Stomach smooth muscle (tissue), 2 donors: ENCODE measurements around the gene PDSS1.

Experiments used
- H3K27ac ChIP-seq: one replicate; pipeline ENCODE4 v1.7.0; 2013; ENCODE audit warnings: mild to moderate bottlenecking, low read length, inconsistent platforms
- H3K27me3 ChIP-seq, 2 donors: one replicate each; pipeline ENCODE4 v1.7.0; 2013; ENCODE audit warnings: low read length in 2 of 2; ENCODE audit not compliant: insufficient read depth in 2 of 2, control insufficient read depth in 1 of 2
- H3K36me3 ChIP-seq, 2 donors: one replicate each; pipeline ENCODE4 v1.7.0; 2013; ENCODE audit warnings: low read length in 2 of 2; ENCODE audit not compliant: control insufficient read depth in 2 of 2, insufficient read depth in 2 of 2
- H3K4me1 ChIP-seq: one replicate; pipeline ENCODE4 v1.7.0; 2013; ENCODE audit warnings: low read length; ENCODE audit not compliant: control insufficient read depth, insufficient read depth
- H3K4me3 ChIP-seq, 2 donors: one replicate each; pipeline ENCODE4 v1.7.0; 2013; ENCODE audit warnings: low read length in 2 of 2
- H3K9ac ChIP-seq, 2 donors: one replicate each; pipeline ENCODE4 v1.7.0; 2013; ENCODE audit warnings: low read length in 2 of 2, mild to moderate bottlenecking in 1 of 2
- H3K9me3 ChIP-seq, 2 donors: one replicate each; pipeline ENCODE4 v1.7.0; 2013; ENCODE audit warnings: low read length in 2 of 2; ENCODE audit not compliant: control insufficient read depth in 2 of 2
- donor health status: healthy.
- donor health status: Pancreatic carcinoma.

Gene PDSS1

DNA sequence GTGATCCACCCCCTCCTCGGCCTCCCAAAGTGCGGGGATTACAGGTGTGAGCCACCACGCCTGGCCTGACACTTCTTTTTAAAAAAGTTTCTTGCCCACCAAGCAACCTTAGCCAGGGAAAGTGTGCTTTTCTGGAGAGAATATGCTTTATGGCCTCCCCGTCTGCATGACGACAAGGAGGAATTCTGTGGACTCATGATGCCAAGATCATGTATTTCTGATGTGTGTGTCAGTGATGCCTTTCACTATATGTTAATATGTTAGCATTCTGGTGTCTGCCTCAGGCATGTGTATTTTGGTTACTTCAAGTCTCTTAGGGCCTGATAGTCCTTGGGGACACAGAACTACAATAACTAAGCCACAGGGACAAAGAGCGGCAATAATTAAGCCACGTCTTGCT lies 2.1 kb downstream of the PDSS1 start:
- H3K27ac ChIP-seq, result no peak overlapping the region
- no peaks in the 10 kb centered on the region for H3K9me3 ChIP-seq
- no peaks in the 10 kb centered on the region for H3K27me3 ChIP-seq
- peaks cover 10% of the 10 kb centered on the region for H3K4me1 ChIP-seq
- no peaks in the 10 kb centered on the region for H3K36me3 ChIP-seq
- no peak overlapping the region for H3K4me3 ChIP-seq
- H3K9ac ChIP-seq, result no peak overlapping the region

DNA sequence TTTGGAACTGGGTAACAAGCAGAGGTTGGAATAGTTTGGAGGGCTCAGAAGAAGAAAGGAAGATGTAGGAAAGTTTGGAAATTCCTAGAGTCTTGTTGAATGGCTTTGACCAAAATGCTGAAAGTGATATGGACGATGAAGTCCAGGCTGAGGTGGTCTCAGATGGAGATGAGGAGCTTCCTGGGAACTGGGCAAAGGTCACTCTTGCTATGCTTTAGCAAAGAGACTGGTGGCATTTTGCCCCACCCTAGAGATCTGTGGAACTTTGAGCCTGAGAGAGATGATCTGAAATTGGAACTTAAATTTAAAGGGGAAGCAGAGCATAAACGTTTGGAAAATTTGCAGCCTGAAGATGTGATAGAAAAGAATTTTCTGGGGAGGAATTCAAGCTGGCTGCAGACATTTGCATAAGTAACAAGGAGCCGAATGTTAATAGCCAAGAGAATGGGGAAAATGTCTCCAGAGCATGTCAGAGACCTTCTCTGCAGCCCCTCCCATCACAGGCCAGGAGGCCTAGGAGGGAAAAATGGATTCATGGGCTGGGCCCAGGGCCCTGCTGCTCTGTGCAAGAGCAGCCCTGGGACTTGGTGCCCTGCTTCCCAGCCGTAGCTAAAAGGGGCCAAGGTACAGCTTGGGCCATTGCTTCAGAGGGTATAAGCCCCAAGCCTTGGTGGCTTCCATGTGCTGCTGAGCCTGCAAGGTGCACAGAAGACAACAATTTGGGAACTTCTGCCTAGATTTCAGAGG lies 3.6 kb downstream of the PDSS1 start:
- Histone ChIP-seq H3K27ac (no peak overlapping the region), H3K9ac (no peak overlapping the region), H3K9me3 (no peaks in the 10 kb centered on the region), H3K4me3 (no peak overlapping the region), H3K36me3 (peaks cover 0 to 1% of the 10 kb centered on the region in 2 donors), H3K4me1 (peaks cover 10% of the 10 kb centered on the region), H3K27me3 (no peaks in the 10 kb centered on the region)

DNA sequence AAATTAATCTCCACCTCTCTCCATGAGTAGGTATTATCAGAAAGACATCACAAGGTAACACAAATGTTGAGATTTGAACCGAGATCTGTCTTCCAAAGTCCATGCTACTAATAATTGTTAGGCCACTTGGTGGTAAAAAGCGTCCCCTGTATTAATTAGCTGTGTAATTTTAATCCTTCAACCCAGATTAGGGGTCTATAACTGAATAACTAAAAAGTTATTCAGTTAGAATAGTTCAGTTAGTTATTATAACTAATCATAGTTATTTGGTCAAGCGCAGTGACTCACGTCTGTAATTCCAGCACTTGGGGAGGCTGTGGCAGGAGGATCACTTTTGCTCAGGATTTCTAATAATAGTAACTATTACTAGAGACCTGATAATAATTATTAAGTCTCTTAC lies 5.6 kb downstream of the PDSS1 start:
- no peak overlapping the region for H3K27ac ChIP-seq

GRCh38 chr10:26703974-26704373 lies 6.5 kb downstream of the PDSS1 start:
- Histone ChIP-seq H3K4me3 (no peak overlapping the region), H3K9ac (no peak overlapping the region), H3K27me3 (no peaks in the 10 kb centered on the region), H3K36me3 (peaks cover 12 to 13% of the 10 kb centered on the region in 2 donors), H3K27ac (no peak overlapping the region), H3K9me3 (no peaks in the 10 kb centered on the region), H3K4me1 (peaks cover under 1% of the 10 kb centered on the region)

More for the DNA sequence above, 5.6 kb downstream of the PDSS1 start:
- Histone ChIP-seq H3K4me1 (peaks cover 8% of the 10 kb centered on the region), H3K9ac (no peak overlapping the region), H3K9me3 (no peaks in the 10 kb centered on the region), H3K27me3 (no peaks in the 10 kb centered on the region), H3K36me3 (peaks cover 8 to 9% of the 10 kb centered on the region in 2 donors), H3K4me3 (no peak overlapping the region)

GRCh38 chr10:26706206-26706605 lies 8.7 kb downstream of the PDSS1 start:
- Histone ChIP-seq H3K9ac (no peak overlapping the region), H3K36me3 (peaks cover 12 to 13% of the 10 kb centered on the region in 2 donors), H3K27me3 (no peaks in the 10 kb centered on the region), H3K9me3 (no peaks in the 10 kb centered on the region), H3K27ac (no peak overlapping the region), H3K4me3 (no peak overlapping the region), H3K4me1 (no peaks in the 10 kb centered on the region)

DNA sequence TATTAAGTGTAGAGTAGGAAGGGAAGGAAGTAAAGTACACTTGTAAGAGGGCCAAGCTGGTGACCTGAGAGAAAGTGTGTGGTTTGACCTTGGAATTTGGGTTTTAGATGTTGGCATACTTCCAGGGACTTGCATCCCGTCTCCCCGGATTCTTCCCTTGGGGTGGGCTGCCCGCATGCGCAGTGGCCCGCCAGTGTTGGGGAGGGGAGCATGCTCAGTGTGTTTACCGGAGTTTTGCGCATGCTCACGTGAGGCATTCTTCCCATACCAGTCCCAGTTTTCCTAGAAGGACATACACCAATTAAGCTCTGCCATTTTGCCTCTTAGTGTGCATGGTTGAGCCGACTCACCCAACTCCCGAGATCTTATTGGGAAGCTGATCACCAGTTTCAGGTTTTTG lies 9.4 kb downstream of the PDSS1 start:
- Histone ChIP-seq H3K36me3 (peaks cover 12 to 13% of the 10 kb centered on the region in 2 donors), H3K9ac (no peak overlapping the region), H3K27me3 (no peaks in the 10 kb centered on the region), H3K4me3 (no peak overlapping the region), H3K4me1 (no peaks in the 10 kb centered on the region), H3K27ac (no peak overlapping the region), H3K9me3 (no peaks in the 10 kb centered on the region)

GRCh38 chr10:26711324-26711723 lies 13.8 kb downstream of the PDSS1 start:
- H3K9me3 ChIP-seq, result no peaks in the 10 kb centered on the region
- no peak overlapping the region for H3K27ac ChIP-seq
- H3K4me3 ChIP-seq, result no peak overlapping the region

DNA sequence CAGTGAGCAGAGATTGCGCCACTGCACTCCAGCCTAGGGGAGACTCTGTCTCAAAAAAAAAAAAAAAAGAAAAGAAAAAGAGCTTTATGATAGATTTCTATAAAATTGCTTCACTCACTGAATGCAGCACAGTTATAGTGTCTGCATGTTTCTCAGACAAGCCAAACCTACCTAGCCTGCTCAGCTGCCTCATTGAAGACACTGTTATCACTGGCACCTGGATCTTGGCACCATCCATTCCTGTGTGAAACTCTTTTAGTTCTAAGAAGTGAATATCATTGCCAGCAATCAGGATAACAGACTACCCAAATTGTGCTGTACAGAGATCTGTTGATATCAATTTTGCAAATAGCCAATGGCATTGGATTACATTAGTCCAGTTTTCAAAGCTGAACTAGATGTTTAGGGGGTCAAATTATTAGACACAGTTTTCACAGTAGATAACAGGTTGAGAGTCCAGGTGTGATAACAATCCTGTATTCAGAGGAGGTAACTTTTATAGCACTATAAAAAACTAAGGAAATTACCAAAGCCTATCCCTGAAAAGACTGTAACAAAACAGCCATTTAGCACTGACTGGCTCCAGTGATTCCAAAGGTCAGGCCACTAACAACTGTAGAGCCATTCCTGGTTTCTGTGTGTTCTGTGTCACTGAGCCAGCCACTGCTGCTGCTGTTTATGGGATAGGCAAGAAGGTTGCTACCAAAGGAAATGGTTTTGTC lies 17.1 kb downstream of the PDSS1 start:
- Histone ChIP-seq H3K4me1 (no peaks in the 10 kb centered on the region), H3K4me3 (no peak overlapping the region), H3K27ac (no peak overlapping the region), H3K9me3 (no peaks in the 10 kb centered on the region), H3K36me3 (peaks cover 0 to 5% of the 10 kb centered on the region in 2 donors), H3K27me3 (no peaks in the 10 kb centered on the region), H3K9ac (no peak overlapping the region)

More at GRCh38 chr10:26711324-26711723, 13.8 kb downstream of the PDSS1 start:
- H3K27me3 ChIP-seq, result no peaks in the 10 kb centered on the region
- H3K9ac ChIP-seq, result no peak overlapping the region
- H3K4me1 ChIP-seq, result no peaks in the 10 kb centered on the region
- peaks cover 8 to 13% of the 10 kb centered on the region in 2 donors for H3K36me3 ChIP-seq

DNA sequence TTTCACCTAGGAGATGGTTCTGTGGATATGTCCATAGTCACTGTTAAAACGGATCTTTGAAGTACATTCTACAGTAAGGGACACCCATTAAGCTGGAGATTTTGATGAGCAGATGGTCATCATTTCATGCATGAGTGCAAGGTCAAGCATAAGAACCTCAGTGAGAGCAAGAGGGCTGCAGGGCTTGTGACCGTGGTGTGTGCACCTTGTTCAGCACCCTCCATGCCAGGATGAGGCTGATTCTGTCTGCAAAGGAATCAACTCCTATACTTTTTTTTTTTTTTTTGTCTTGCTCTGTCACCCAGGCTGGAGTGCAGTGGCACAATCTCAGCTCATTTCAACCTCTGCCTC lies 17.6 kb downstream of the PDSS1 start:
- Histone ChIP-seq H3K4me3 (no peak overlapping the region), H3K4me1 (no peaks in the 10 kb centered on the region), H3K27ac (no peak overlapping the region), H3K9ac (no peak overlapping the region), H3K27me3 (no peaks in the 10 kb centered on the region), H3K9me3 (no peaks in the 10 kb centered on the region), H3K36me3 (peaks cover 0 to 5% of the 10 kb centered on the region in 2 donors)

- H3K9ac ChIP-seq, result no peak overlapping the region
- no peaks in the 10 kb centered on the region for H3K9me3 ChIP-seq
- H3K27ac ChIP-seq, result no peak overlapping the region
- no peaks in the 10 kb centered on the region for H3K27me3 ChIP-seq
- no peaks in the 10 kb centered on the region for H3K4me1 ChIP-seq
- peaks cover 4 to 10% of the 10 kb centered on the region in 2 donors for H3K36me3 ChIP-seq
- no peak overlapping the region for H3K4me3 ChIP-seq
Measured at GRCh38 chr10:26717476-26717875, 20.0 kb downstream of the PDSS1 start.

DNA sequence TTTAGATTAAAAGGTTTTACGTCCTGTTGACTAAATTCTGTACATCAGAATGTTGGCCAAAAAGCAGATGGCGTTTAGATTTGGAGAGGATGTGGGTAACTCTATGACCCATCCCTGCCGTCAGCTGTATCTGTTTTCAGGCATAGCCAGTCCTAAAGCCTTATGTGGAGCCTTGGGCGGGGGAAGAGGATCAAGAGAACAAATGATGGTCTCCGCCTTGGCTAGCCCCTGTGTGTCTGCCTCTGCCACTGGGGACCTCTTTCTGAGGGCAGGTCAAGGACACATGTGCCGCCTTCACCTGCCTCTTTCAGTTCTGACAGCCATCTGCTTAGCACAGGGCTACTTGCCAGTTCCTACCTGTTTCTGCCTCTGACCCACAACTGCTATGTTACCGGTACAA lies 24.1 kb downstream of the PDSS1 start:
- Histone ChIP-seq H3K27ac (no peak overlapping the region), H3K9ac (no peak overlapping the region), H3K36me3 (peaks cover 4 to 21% of the 10 kb centered on the region in 2 donors), H3K4me1 (no peaks in the 10 kb centered on the region), H3K27me3 (no peaks in the 10 kb centered on the region), H3K4me3 (no peak overlapping the region), H3K9me3 (no peaks in the 10 kb centered on the region)
